B cell (primary cell): ENCODE data around the gene GRM4.

Source experiments
- CTCF ChIP-seq: fragments of 200-600 bp; IDR thresholded peaks from one replicate; pipeline ENCODE4 v1.8.0; 2022; ENCODE audit warnings: antibody characterized with exemption, mild to moderate bottlenecking
- EZH2 ChIP-seq: IDR thresholded peaks from 2 replicates; pipeline ENCODE4 v1.6.1; 2012; ENCODE audit warnings: borderline replicate concordance, low read depth, mild to moderate bottlenecking, moderate library complexity, low read length; ENCODE audit not compliant: insufficient read depth, poor library complexity, severe bottlenecking

- TF ChIP-seq CTCF (no peak), EZH2 (no peak)
Observed at GRCh38 chr6:34126419-34126818, 19.5 kb downstream of the GRM4 start.
